ENCODE measurements around the gene TOP2A.
"Not testable (repeated sequence)": the region's sequence is repeated elsewhere in the genome, so short reads cannot be mapped to it uniquely, and the experiment has no call there.

The TOP2A gene

DNA sequence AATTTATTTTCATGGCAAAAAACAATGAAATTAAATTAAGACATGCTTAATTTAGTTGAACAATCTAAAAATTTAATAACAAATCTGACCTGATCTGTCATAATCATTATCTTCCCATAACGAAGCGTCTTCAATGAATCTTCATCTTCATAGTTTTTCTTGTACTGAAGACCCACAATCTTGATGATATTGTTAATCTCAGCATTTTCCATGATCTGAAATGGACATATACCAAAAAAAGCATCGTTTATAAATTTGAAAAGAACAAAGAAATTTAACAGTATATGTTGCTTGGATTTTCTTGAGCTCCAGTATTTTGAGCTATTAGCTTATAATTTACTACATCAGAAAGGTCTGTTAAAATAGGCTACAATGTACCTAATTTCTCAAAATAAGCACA is 10.2 kb downstream of the TOP2A start:
- TF ChIP-seq, protein P1, sequence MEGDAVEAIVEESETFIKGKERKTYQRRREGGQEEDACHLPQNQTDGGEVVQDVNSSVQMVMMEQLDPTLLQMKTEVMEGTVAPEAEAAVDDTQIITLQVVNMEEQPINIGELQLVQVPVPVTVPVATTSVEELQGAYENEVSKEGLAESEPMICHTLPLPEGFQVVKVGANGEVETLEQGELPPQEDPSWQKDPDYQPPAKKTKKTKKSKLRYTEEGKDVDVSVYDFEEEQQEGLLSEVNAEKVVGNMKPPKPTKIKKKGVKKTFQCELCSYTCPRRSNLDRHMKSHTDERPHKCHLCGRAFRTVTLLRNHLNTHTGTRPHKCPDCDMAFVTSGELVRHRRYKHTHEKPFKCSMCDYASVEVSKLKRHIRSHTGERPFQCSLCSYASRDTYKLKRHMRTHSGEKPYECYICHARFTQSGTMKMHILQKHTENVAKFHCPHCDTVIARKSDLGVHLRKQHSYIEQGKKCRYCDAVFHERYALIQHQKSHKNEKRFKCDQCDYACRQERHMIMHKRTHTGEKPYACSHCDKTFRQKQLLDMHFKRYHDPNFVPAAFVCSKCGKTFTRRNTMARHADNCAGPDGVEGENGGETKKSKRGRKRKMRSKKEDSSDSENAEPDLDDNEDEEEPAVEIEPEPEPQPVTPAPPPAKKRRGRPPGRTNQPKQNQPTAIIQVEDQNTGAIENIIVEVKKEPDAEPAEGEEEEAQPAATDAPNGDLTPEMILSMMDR (conservative IDR thresholded peaks at IDR 0.05): no peak
- TF ChIP-seq ZFX (IDR thresholded peaks at IDR 0.05): no peak
- H3K27ac ChIP-seq: no peak overlapping the region

DNA sequence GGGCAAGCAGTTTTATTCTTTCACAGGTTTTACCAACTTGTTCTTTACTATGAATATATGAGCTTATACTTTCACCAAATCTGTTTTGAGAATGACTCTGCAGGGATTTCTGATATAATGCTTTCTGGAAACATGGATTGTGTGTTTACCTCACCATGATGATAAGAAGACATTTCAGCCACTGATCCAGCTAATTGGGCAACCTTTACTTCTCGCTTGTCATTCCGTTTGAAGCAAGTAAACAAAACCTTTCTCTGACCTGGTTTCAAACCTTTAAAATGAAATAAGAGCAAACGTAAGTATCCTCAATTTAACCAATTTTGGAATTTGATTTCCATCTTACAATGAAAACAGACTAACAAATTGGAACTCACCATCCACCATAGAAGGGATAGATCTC is 13.7 kb downstream of the TOP2A start:
- H3K27ac ChIP-seq: no peak overlapping the region
- no peak for TF ChIP-seq ZFX (IDR thresholded peaks at IDR 0.05)
- TF ChIP-seq, protein P1 (conservative IDR thresholded peaks at IDR 0.05): no peak

DNA sequence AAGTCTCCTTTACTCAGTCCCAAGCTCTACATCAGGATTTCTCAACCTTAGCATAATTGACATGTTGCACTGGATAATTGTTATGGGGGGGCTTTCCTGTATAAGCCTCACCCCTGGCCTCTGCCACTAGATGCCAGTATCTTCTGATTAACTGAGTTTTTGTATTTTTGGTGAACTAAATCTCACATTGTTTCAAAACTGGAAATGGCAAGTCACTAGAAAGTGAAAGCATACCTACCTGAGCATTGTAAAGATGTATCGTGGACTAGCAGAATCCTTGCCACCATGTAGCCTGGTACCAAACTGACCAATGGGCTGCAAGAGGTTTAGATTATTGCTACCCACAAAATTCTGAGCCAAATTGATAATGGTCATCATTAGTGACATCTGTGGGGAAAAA is 15.0 kb downstream of the TOP2A start:
- H3K27ac ChIP-seq: no peak overlapping the region
- TF ChIP-seq, protein P1 (conservative IDR thresholded peaks at IDR 0.05): no peak
- TF ChIP-seq ZFX (IDR thresholded peaks at IDR 0.05): no peak

DNA sequence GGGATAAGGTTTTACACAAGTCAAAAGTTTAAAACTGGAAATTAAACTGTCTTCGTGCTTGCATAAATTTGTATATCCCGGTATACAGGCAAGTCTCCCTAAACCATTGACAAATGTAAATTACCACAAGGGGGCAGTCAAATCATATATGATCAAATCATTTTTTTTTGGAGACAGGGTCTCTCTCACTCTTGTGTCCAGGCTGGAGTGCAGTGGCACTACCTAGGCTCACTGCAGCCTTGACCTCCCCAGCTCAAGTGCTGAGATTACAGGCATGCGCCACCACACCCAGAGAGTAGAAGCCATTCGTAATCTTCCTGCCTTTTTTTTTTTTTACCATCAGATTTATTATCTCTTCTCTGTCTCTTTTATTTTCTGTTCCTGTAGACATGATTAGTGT is 18.5 kb downstream of the TOP2A start:
- TF ChIP-seq, protein P1 (conservative IDR thresholded peaks at IDR 0.05): peak; percentile 80
- no peak for TF ChIP-seq ZFX (IDR thresholded peaks at IDR 0.05)

DNA sequence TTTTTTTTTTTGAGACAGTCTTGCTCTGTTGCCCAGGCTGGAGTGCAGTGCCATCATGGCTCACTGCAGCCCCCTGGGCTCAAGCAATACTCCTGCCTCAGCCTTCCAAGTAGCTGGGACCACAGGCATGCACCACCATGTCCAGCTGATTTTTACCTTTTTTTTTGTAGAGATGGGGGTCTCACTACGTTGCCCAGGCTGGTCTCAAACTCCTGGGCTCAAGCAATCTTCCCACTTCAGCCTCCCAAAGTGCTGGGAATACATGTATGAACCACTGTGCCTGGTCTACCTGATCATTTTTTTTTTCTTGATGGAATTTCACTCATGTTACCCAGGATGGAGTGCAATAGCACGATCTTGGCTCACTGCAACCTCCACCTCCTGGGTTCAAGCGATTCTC is 31.1 kb downstream of the TOP2A start:
- not testable (repeated sequence) for H3K27ac ChIP-seq

More for the DNA sequence above, 18.5 kb downstream of the TOP2A start:
- no peak overlapping the region for H3K27ac ChIP-seq

DNA sequence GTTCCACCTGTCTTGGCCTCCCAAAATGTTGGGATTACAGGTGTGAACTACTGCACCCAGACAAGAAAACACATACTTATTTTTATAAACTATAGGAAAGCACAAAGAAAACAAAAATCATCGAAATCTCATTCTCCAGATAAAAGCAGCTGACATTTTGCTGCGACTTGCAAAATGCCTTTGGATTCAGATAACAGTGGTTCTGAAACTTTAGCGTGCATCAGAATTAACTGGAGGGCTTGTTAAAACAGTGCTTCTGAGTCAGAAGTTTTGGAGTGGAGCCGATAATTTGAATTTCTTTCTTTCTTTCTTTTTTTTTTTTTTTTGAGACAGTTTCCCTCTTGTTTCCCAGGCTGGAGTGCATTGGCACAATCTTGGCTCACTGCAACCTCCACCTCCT is 35.4 kb downstream of the TOP2A start:
- H3K27ac ChIP-seq: no peak overlapping the region
- TF ChIP-seq ZFX (IDR thresholded peaks at IDR 0.05): no peak
- TF ChIP-seq, protein P1 (conservative IDR thresholded peaks at IDR 0.05): no peak

DNA sequence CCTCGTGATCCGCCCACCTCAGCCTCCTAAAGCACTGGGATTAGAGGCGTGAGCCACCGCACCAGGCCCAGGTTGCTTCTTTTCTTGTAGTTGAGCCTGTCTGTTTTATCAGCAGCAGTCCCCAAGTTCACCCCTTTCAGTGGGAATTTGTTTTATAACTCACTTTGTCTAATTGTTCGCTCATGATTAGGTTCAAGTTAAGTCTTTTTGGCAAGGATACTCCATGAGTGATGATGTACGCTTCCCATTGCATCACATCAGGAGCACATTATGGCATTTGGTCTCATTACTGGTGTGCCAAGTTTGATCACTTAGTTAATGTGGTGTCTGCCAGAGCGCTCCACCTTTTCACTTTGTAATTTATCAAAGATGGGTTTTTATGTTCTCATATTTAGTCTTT is 38.7 kb downstream of the TOP2A start:
- TF ChIP-seq ZFX (IDR thresholded peaks at IDR 0.05): no peak
- TF ChIP-seq, protein P1 (conservative IDR thresholded peaks at IDR 0.05): no peak
- no peak overlapping the region for H3K27ac ChIP-seq

DNA sequence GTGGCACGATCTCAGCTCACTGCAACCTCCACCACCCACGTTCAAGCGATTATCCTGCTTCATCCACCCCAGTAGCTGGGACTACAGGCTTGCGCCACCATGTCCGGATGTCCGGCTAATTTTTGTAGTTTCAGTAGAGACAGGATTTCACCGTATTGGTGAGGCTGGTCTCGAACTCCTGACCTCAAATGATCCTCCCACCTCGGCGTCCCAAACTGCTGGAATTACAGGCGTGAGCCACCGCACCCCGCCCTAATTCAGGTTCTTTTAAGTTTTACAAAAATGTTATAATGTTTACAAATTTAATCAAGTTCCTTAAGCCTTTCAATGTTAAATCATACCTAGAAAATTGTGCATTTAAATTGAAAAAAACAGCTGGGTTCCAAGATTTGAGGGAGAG is 39.9 kb downstream of the TOP2A start:
- TF ChIP-seq, protein P1 (conservative IDR thresholded peaks at IDR 0.05): no peak
- TF ChIP-seq ZFX (IDR thresholded peaks at IDR 0.05): no peak
- H3K27ac ChIP-seq: no peak overlapping the region

DNA sequence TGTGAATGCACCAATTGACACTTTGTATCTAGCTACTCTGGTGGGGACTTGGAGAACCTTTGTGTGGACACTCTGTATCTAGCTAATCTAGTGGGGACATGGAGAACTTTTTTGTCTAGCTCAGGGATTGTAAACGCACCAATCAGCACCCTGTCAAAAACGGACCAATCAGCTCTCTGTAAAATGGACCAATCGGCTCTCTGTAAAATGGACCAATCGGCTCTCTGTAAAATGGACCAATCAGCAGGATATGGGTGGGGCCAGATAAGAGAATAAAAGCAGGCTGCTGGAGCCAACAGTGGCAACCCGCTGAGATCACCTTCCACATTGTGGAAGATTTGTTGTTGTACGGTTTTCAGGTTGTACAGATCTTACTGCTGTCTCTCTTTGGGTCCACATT is 41.2 kb downstream of the TOP2A start:
- not testable (repeated sequence) for H3K27ac ChIP-seq

DNA sequence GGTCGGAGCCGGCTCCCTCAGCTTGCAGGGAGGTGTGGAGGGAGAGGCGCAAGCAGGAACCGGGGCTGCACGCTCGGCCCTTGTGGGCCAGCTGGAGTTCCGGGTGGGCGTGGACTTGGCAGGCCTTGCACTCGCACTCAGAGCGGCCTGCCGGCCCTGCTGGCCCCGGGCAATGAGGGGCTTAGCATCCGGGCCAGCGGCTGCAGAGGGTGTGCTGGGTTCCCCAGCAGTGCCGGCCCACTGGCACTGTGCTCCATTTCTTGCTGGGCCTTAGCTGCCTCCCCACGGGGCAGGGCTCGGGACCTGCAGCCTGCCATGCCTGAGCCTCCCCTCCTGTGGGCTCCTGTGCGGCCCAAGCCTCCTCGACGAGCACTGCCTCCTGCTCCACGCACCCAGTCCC is 41.9 kb downstream of the TOP2A start:
- not testable (repeated sequence) for H3K27ac ChIP-seq

Data from C4-2B (cell line).